ENCODE measurements around the gene OSBPL10. TPM values are rescaled to one million over a fixed set of nuclear protein-coding genes. Genes with fewer than 3 reads are reported as not detected.
A peak's percentile ranks its signal among the peaks of the same experiment; 100 is the strongest.

Gene OSBPL10
- total RNA-seq, 1 experiment from 2014 or later, result 13.9 TPM

GRCh38 chr3:31988271-31988670 is 7.2 kb upstream of the OSBPL10 start:
- DNase-seq (ENCODE audit: low read depth), result no peak

- DNase-seq (ENCODE audit: low read depth), result no peak
Observed at GRCh38 chr3:31985831-31986230, 4.8 kb upstream of the OSBPL10 start.

- no peak for DNase-seq (ENCODE audit: low read depth)
Observed at GRCh38 chr3:31984321-31984720, 3.3 kb upstream of the OSBPL10 start.

GRCh38 chr3:31980530-31981205 is 394 bp downstream of the OSBPL10 start:
- peak; percentile 57 for DNase-seq (ENCODE audit: low read depth)

GRCh38 chr3:31979001-31979697 is 1.9 kb downstream of the OSBPL10 start:
- no peak for DNase-seq (ENCODE audit: low read depth)

GRCh38 chr3:31978553-31978952 is 2.5 kb downstream of the OSBPL10 start:
- DNase-seq (ENCODE audit: low read depth), result no peak

- no peak for DNase-seq (ENCODE audit: low read depth)
Observed at GRCh38 chr3:31977736-31978135, 3.3 kb downstream of the OSBPL10 start.

- no peak for DNase-seq (ENCODE audit: low read depth)
Observed at GRCh38 chr3:31976302-31976701, 4.8 kb downstream of the OSBPL10 start.

GRCh38 chr3:31974964-31975363 is 6.1 kb downstream of the OSBPL10 start:
- no peak for DNase-seq (ENCODE audit: low read depth)

- DNase-seq (ENCODE audit: low read depth), result no peak
Observed at GRCh38 chr3:31974471-31974870, 6.6 kb downstream of the OSBPL10 start.

GRCh38 chr3:31973837-31974236 is 7.2 kb downstream of the OSBPL10 start:
- no peak for DNase-seq (ENCODE audit: low read depth)

GRCh38 chr3:31973081-31973480 is 8.0 kb downstream of the OSBPL10 start:
- no peak for DNase-seq (ENCODE audit: low read depth)

GRCh38 chr3:31971607-31972006 is 9.5 kb downstream of the OSBPL10 start:
- DNase-seq (ENCODE audit: low read depth), result no peak

GRCh38 chr3:31968927-31969418 is 12.1 kb downstream of the OSBPL10 start:
- DNase-seq (ENCODE audit: low read depth), result peak; percentile 98

- peak; percentile 71 for DNase-seq (ENCODE audit: low read depth)
Observed at GRCh38 chr3:31968369-31968926, 12.6 kb downstream of the OSBPL10 start.

- DNase-seq (ENCODE audit: low read depth), result no peak
Observed at GRCh38 chr3:31967592-31967991, 13.5 kb downstream of the OSBPL10 start.

- no peak for DNase-seq (ENCODE audit: low read depth)
Observed at GRCh38 chr3:31966978-31967591, 14.0 kb downstream of the OSBPL10 start.

GRCh38 chr3:31962801-31963205 is 18.3 kb downstream of the OSBPL10 start:
- DNase-seq (ENCODE audit: low read depth), result no peak

GRCh38 chr3:31960793-31961431 is 20.1 kb downstream of the OSBPL10 start:
- DNase-seq (ENCODE audit: low read depth), result peak; percentile 80

- DNase-seq (ENCODE audit: low read depth), result peak; percentile 46
Observed at GRCh38 chr3:31959951-31960792, 20.9 kb downstream of the OSBPL10 start.

- DNase-seq (ENCODE audit: low read depth), result no peak
Observed at GRCh38 chr3:31959251-31959650, 21.8 kb downstream of the OSBPL10 start.
